HG02588 (cell line): ENCODE measurements around the gene ANKEF1.

Experiments used
- ATAC-seq: cut with Tn5 transposase; IDR thresholded peaks from one replicate; pipeline ENCODE4 v1.9.1; 2021; ENCODE audit warnings: mild to moderate bottlenecking, moderate library complexity; ENCODE audit not compliant: unreplicated experiment

The ANKEF1 gene

DNA sequence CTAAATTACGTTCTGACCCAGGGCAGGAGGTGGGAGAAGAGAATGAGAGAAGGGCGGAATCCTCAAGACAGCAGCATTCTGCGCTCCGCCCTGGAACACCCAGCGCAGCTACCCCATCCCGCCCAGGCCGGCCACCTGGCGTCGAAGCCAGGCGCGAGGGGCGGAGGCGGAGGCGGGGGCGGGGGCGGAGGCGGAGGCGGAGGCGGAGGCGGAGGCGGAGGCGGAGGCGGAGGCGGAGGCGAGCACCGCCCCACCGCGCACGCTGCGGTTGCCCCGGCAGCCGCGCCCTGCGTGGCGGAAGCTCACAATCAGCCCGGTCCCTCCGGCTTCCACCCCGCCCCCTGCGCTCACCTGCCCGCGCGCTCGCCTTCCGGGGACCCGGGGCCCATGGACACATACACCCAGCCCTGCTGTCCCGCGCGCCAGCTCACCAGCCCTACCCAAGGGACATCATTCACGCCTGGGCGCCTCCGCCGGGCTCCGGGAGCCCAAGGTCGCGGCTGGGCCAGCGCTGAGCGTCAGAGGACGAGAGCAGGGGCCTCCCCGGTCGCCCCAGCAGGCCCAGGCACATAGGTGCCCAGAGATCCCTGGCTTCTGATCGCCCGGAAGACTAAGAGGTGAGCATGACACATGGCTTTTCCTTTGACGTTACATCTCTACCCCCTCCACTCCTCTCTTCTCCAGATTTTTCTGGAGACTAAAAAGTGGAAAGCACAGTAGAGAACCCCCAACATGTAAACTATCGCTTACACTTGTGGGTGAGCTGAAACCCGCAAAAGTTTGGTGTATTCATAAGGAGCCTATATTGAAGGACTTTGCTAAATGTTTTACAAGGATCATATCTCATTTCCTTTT is at the start of gene ANKEF1:
Gene ANKEF1 (plus strand): TSS at position 271 of the 855 bp plus-strand sequence. CDS start 3,315 bp downstream, outside the sequence.
- peak; percentile 94 for ATAC-seq

- no peak for ATAC-seq
Measured at GRCh38 chr20:9985281-9985680, 49.5 kb upstream of the ANKEF1 start.

DNA sequence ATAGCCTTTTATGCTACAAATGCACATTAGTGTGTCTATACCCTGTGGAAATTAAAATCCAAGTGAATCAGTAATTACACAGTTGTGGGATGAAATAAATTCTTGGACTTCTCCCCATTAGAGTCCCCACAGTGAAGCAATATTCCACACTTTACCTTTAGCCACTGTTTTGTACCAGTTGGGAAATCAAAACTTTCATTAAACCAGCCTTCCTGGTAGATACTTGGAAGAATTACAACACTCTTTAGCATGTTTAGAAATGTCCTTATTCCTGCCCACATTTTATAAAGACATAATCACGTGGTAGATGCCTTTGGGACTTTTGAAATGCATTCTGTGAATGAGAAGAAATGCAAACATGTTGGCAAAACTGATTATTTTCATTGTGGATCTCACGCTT is 49.0 kb upstream of the ANKEF1 start:
- no peak for ATAC-seq

DNA sequence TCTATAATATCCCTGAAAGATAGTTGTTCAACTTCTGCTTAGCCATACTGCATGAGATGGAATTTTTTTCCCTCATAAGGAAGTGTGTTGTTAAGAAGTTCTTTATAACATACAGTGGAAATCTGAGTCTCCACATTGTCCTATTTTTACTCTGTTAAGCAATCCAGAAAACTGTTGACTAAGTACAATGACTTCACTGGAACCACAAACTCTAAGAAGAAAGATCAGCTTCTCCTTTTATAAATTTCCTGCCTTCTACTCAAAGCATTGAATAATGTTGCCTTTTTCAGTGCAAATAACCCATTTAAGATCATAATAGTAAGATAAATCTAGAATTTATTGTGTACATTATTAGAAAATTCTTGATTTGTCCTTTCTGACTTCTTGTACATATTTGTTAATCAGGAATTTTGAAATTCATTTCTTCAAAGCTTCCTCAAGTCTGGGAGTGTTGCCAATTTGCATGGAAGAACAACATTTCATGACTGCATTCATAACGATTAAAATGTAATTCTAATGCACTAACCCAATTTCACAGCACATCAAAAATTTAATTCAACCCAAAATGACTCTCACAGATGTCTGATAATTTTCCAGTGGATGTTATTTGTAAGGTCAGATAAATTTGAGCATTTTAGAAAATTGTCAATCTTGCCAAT is 45.6 kb upstream of the ANKEF1 start:
- ATAC-seq = no peak

DNA sequence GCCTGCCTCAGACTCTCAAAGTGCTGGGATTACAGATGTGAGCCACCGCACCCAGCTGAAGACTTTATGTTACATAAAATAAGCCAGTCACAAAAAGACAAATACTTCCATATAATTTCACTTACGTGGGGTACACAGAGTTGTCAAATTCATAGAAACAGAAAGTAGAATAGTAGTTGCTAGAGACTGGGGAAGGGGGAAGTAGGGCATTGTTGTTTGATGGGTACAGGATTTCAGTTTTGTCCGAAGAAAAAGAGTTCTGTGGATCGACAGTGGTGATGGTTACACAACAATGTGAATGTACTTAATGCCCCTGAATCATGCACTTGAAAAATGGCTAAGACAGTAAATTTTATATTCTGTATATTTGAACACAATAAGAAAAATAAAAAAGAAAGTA is 41.6 kb upstream of the ANKEF1 start:
- ATAC-seq = no peak

GRCh38 chr20:9994676-9995075 is 40.1 kb upstream of the ANKEF1 start:
- ATAC-seq = no peak

DNA sequence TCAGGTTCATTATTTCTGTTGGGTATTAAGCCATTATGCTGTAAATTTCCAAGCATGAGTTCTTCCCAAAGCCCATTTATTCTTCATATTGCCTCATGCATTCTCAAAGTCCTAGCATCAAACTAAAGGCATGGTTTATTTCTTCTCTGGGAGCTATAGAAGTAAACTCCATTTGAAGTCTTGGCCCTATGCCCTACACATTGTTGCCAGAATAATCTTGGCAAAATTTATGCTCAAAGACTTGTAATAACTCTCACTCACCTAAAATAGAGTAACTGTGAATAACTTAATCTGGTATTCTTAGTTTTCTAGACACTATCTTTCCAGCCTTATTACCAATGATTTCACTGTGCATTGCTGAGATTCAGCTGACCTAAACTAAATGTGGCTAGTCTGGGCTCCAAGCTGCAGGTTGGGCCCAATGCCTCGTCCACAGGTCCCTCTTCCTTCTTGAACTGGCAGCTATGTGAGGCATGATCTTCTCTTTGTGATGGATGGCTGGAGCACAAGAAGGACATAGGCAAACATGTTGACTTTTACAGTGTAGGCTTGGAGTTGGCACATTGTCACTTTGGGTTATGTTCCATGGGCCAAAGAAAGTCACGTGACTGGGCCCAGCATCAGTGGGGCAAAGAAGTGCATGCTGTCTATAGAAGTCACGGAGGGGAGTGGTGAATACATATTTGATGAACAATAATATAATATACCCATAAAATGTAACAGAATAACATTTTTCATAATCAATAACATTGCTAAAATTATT is 39.1 kb upstream of the ANKEF1 start:
- ATAC-seq = no peak

- no peak for ATAC-seq
Measured at GRCh38 chr20:9996944-9997343, 37.8 kb upstream of the ANKEF1 start.

DNA sequence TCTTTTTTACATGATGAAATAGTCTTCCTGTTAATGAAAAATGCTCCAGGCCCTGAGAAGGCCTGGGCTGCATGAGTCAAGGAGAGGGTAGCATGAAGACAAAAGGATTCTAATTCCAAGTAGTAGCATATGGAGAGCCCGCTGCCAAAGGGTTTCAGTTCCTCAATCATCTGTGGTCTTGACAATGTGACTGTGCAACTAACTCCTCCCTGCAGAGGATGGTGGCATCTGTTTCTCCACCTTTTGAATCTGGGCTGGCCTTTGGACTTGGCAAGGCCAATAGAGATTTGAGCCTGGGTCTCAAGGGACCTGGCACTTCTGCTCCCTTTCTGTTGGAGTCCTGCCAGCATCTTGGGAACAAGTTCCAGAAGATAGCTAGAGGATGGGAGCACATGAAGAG is 35.1 kb upstream of the ANKEF1 start:
- no peak for ATAC-seq

DNA sequence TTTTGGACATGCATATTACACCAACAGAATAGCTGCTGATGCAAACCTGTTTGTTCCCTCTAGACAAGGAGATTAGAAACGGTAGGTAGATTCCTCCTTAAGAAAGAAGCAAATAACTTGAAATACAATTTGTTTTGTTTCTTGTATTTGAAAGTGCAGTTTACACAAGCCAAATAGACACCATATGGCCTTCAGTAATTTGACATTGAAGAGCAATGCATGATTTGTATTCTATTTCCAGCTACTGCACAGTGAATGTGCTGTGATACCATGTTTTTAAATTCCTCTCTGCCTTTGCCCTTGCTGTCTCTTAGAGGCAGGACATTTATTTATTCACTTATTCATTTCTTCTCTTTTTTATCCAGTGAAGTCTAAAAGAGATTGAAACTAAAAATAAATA is 31.9 kb upstream of the ANKEF1 start:
- no peak for ATAC-seq

DNA sequence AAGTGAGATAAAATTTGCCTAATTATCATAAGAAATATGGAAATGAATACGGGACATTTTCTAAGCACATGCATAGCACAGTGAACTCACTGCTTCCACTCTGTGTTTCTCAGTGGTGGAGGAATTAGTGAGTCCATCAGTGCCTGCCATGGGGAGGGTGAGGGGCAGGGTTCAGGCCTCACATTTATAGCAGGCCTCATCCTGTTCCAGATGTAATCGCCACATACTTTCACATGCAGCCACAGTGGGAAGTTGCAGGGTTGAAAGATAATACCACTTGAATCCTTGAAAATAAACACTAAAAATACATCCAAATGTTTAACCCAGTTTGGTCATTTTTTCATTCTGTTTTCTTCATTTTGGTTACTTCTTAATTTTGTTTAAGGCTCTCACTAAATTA is 29.9 kb upstream of the ANKEF1 start:
- no peak for ATAC-seq

DNA sequence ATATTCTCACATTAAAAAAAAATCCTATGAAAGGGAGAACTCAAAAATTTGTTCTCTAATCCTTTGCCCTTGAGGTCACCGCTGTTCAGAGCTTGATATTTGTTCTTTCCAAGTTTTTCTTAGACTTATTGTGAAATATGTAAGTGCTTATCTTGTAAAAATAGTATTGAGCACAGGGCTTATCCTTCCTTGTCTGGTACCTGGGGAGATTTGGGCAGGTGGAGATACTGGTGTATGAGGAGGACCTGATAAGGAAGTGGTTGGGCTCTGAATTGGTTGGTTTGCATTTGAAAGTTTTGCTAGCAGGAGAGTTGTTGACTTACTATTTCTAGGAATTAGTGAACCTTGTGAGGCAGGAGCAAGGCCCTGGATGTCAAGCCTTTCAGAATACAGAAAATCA is 28.9 kb upstream of the ANKEF1 start:
- ATAC-seq = no peak

DNA sequence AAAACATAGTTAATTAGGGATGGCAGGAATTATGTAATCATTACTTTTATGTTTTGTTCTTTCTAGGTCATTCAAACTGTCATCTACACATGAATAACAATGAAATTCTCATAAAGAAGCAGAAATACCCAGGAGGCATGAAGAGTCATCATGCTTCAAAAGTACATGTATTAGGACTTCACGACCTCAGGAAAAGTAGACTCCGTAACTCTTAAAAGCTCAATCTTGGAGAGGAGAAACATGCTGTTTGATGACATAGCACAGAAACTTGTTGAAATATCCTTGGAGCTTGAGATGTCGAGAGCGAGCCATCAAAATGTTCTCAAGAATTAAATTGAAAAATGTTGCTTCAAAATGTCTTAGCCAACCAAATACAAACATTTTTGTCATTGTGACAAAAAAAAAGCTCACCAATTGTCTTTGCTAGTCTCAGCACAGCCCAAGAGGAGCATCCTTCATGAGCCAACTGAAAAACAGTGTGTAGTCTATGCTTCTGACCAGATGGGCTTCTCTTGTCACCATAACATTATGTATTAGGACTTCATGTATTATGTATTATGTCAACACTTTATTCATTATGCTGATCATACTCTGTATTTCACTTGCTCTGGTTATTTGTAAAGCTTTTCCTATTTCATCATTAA is 28.2 kb upstream of the ANKEF1 start:
- ATAC-seq = no peak

DNA sequence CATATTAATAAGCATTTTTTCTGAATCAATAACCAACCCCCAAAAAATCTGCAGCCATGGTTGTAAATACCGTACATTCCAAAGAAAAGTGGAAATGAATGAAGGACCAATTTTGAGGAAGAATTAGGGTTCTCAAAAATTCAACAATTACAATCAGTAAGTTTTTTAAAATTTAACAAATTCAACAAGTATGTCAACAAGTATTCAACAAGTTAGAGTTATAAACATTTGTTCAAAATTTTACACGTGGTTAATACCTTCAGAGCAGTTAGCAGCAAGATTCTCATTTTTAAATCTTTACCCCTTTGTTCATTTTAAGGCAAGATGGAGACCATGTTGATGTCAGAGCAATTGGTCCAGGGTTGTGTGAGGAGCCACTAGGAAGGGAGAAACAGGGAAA is 27.6 kb upstream of the ANKEF1 start:
- ATAC-seq = no peak

- ATAC-seq = no peak
Measured at GRCh38 chr20:10007747-10008146, 27.0 kb upstream of the ANKEF1 start.

- ATAC-seq = no peak
Measured at GRCh38 chr20:10012464-10012863, 22.3 kb upstream of the ANKEF1 start.

- no peak for ATAC-seq
Measured at GRCh38 chr20:10014431-10014830, 20.4 kb upstream of the ANKEF1 start.

- no peak for ATAC-seq
Measured at GRCh38 chr20:10020937-10021336, 13.8 kb upstream of the ANKEF1 start.

DNA sequence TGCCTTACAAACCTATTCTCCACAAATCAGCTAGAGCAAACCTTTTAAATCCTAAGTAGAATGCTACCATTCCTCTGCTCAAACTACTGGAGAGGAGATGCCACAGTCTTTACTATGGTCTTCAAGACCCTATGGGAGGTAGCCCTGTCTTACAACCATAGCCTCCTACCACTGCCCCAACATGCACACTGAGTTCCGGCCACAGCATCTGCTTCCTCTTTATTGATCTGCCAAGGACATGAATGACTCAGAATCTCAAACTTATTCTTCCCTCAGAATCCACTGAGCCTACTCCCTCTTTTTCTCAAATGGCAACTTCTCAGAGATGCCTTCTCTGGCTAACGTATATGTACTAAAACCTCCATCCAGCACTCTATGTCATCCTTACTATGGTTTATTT is 12.2 kb upstream of the ANKEF1 start:
- no peak for ATAC-seq

DNA sequence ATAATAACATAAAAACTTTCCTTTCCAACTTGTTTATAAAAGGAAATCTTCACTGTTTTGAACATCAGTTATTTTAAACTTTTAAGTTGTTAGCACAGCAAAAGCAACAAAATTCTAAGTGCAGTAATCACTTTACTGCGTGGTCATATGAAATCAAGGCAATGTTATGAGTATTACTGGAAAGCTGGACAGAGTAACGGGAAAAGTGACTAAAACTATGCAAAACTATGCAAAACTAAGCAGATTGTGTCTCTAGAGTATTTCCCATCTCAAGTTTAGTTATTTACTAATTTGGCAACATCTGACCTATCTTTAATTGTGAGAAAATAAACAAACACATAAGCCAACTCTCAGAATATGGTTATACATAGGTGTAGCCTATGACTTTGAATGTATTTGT is 10.9 kb upstream of the ANKEF1 start:
- no peak for ATAC-seq
